ENCODE measurements around the gene CDHR1.

The CDHR1 gene

GRCh38 chr10:84261236-84261915 lies 67.0 kb downstream of the CDHR1 start:
- in situ Hi-C loops (cut with HindIII; ENCODE audit: low sequenced_read_pairs) = no loop called here

- in situ Hi-C loops (cut with HindIII; ENCODE audit: low sequenced_read_pairs) = no loop called here
These were observed 68.0 kb downstream of the CDHR1 start for GRCh38 chr10:84262190-84262956.

- in situ Hi-C loops (cut with HindIII; ENCODE audit: low sequenced_read_pairs) = no loop called here
These were observed 69.4 kb downstream of the CDHR1 start for GRCh38 chr10:84263716-84264115.

GRCh38 chr10:84264611-84265141 lies 70.3 kb downstream of the CDHR1 start:
- in situ Hi-C loops (cut with HindIII; ENCODE audit: low sequenced_read_pairs) = no loop called here

- in situ Hi-C loops (cut with HindIII; ENCODE audit: low sequenced_read_pairs) = no loop called here
These were observed 71.1 kb downstream of the CDHR1 start for GRCh38 chr10:84265418-84265817.

GRCh38 chr10:84267503-84268126 lies 73.3 kb downstream of the CDHR1 start:
- in situ Hi-C loops (cut with HindIII; ENCODE audit: low sequenced_read_pairs) = no loop called here

- in situ Hi-C loops (cut with HindIII; ENCODE audit: low sequenced_read_pairs) = no loop called here
These were observed 74.8 kb downstream of the CDHR1 start for GRCh38 chr10:84269162-84269561.

Data from DLD1 (cell line).